BJ (cell line): ENCODE results near the gene NAA38. TPM values are rescaled to one million over a fixed set of nuclear protein-coding genes. Genes with fewer than 3 reads are reported as not detected.

Source experiments
- CTCF ChIA-PET: fragments of 350-600 bp; formaldehyde crosslinking; extraction: SDS; loops from one replicate; lab custom pipeline; 2021; ENCODE audit warnings: antibody characterized with exemption, inconsistent platforms; lab: Yijun Ruan, JAX
- POLR2A ChIA-PET: fragments of 300-600 bp; sonication (Branson Sonifier 250); formaldehyde crosslinking; extraction: SDS; loops from one replicate; lab custom pipeline; 2021; ENCODE audit warnings: antibody characterized with exemption; lab: Charles Lee
- DNase-seq: peaks from one replicate; pipeline ENCODE4 v3.0.0-alpha.2; 2011; ENCODE audit warnings: low read depth
- H3K27me3 ChIP-seq: 2 replicates; pipeline ENCODE4 v1.6.0; 2011; ENCODE audit warnings: low read length; ENCODE audit not compliant: control insufficient read depth, insufficient read depth
- H3K36me3 ChIP-seq: 2 replicates; pipeline ENCODE4 v1.5.1; 2011; ENCODE audit warnings: low read length; ENCODE audit not compliant: control insufficient read depth, insufficient read depth
- H3K4me3 ChIP-seq: 2 replicates; pipeline ENCODE4 v1.5.1; 2011; ENCODE audit warnings: low read depth, mild to moderate bottlenecking, control low read depth, low read length
- CTCF ChIP-seq: IDR thresholded peaks from 2 replicates; pipeline ENCODE4 v1.5.1; 2011; ENCODE audit warnings: low read depth, mild to moderate bottlenecking, control low read depth, inconsistent platforms, low read length, moderate library complexity; ENCODE audit not compliant: insufficient read depth
- polyA plus RNA-seq: library from polyadenylated mRNA; depleted of rRNA; stranded (reverse); fragments of >200 nt; gene quantifications from 2 replicates; pipeline ENCODE4 v1.2.3, GENCODE V29; 2011

Gene NAA38
- polyA plus RNA-seq, 1 experiment = 82.7 TPM

GRCh38 chr17:7852262-7852670 is 5.1 kb downstream of the NAA38 start:
- Histone ChIP-seq H3K4me3 (no peak overlapping the region), H3K27me3 (no peaks in the 10 kb centered on the region), H3K36me3 (peaks cover 46% of the 10 kb centered on the region)
- POLR2A ChIA-PET = no interaction called here
- CTCF ChIA-PET = interaction anchor here (1.4 kb wide), 1 partner anchor 18 kb away, joined by 5 read pairs; no protein-coding TSS in a partner anchor
- no peak for DNase-seq
- no peak for TF ChIP-seq CTCF

GRCh38 chr17:7851438-7852261 is 5.7 kb downstream of the NAA38 start:
- H3K36me3 ChIP-seq = peaks cover 50% of the 10 kb centered on the region
- POLR2A ChIA-PET = no interaction called here
- CTCF ChIA-PET = interaction anchor here (0.6 to 2.4 kb wide), 10 partner anchors 14 to 300 kb away, joined by 3 to 26 read pairs (median 6); partner anchors contain the start of genes KDM6B and PER1

GRCh38 chr17:7850701-7851437 is 6.5 kb downstream of the NAA38 start:
- CTCF ChIA-PET = interaction anchor here (0.6 to 2.4 kb wide), 13 partner anchors 13 to 301 kb away, joined by 3 to 26 read pairs (median 5); partner anchors contain the start of genes KDM6B and PER1
- no peak for DNase-seq
- POLR2A ChIA-PET = no interaction called here

More at GRCh38 chr17:7851438-7852261, 5.7 kb downstream of the NAA38 start:
- peak; percentile 96 for TF ChIP-seq CTCF
- Histone ChIP-seq H3K4me3 (no peak overlapping the region), H3K27me3 (no peaks in the 10 kb centered on the region)
- DNase-seq = no peak

GRCh38 chr17:7849751-7850504 is 7.4 kb downstream of the NAA38 start:
- no peak overlapping the region for H3K4me3 ChIP-seq
- H3K27me3 ChIP-seq = no peaks in the 10 kb centered on the region
- POLR2A ChIA-PET = no interaction called here
- CTCF ChIA-PET = interaction anchor here (0.8 to 2.4 kb wide), 8 partner anchors 16 to 208 kb away, joined by 3 to 26 read pairs (median 4); partner anchors contain the start of gene KDM6B
- no peak for DNase-seq
- no peak for TF ChIP-seq CTCF
- H3K36me3 ChIP-seq = peaks cover 55% of the 10 kb centered on the region

More at GRCh38 chr17:7850701-7851437, 6.5 kb downstream of the NAA38 start:
- Histone ChIP-seq H3K4me3 (no peak overlapping the region), H3K27me3 (no peaks in the 10 kb centered on the region), H3K36me3 (peaks cover 50% of the 10 kb centered on the region)
- no peak for TF ChIP-seq CTCF
